PFSK-1 (cell line): ENCODE data around the gene SAMD8.

Experiments
- POLR2AphosphoS5 ChIP-seq: IDR thresholded peaks from 2 replicates; pipeline ENCODE4 v1.6.1; 2012; ENCODE audit warnings: low read depth, mild to moderate bottlenecking, control low read depth, low read length, moderate library complexity
- SIN3A ChIP-seq: IDR thresholded peaks from 2 replicates; pipeline ENCODE4 v1.6.1; 2012; ENCODE audit warnings: mild to moderate bottlenecking, low read length, moderate library complexity, borderline replicate concordance; ENCODE audit not compliant: insufficient read depth

- no peak for TF ChIP-seq POLR2AphosphoS5
- no peak for TF ChIP-seq SIN3A
Measured at GRCh38 chr10:75115137-75115536, 3.7 kb downstream of the SAMD8 start.
